Hepatocyte (in vitro differentiated cells): ENCODE data around the gene CXorf51A.

Source experiments
- CTCF ChIP-seq: fragments of 200-600 bp; sonication (generic); IDR thresholded peaks from 2 replicates; pipeline ENCODE4 v1.5.1; 2016; ENCODE audit warnings: antibody characterized with exemption, mild to moderate bottlenecking; ENCODE audit not compliant: poor library complexity
- EZH2phosphoT487 ChIP-seq: fragments of 200-600 bp; sonication (generic); IDR thresholded peaks from one replicate; pipeline ENCODE4 v1.6.1; 2018; ENCODE audit warnings: antibody characterized with exemption, mild to moderate bottlenecking, low read depth, moderate library complexity; ENCODE audit not compliant: unreplicated experiment, severe bottlenecking

GRCh38 chrX:146831994-146832393, 17.4 kb upstream of the CXorf51A start:
- no peak for TF ChIP-seq CTCF
- no peak for TF ChIP-seq EZH2phosphoT487
